Coronary artery (tissue), 2 donors: Measurements from ENCODE around the gene KAZN.

ENCODE experiments used
- DNase-seq: peaks from one replicate; pipeline ENCODE4 v3.0.0-alpha.2; 2017; ENCODE audit warnings: low spot score
- H3K27ac ChIP-seq, 2 donors: fragments of 200-600 bp; sonication (generic); one replicate each; pipeline ENCODE4 v1.5.1; 2016 to 2019
- H3K4me3 ChIP-seq: fragments of 200-600 bp; sonication (generic); 2 replicates; pipeline ENCODE4 v1.5.1; 2016; ENCODE audit warnings: mild to moderate bottlenecking, moderate library complexity
- TF ChIP-seq, protein P1 (sequence below): fragments of 200-600 bp; sonication (generic); IDR thresholded peaks from one replicate; pipeline ENCODE4 v1.5.1; 2019; ENCODE audit warnings: antibody characterized with exemption

Gene KAZN

DNA sequence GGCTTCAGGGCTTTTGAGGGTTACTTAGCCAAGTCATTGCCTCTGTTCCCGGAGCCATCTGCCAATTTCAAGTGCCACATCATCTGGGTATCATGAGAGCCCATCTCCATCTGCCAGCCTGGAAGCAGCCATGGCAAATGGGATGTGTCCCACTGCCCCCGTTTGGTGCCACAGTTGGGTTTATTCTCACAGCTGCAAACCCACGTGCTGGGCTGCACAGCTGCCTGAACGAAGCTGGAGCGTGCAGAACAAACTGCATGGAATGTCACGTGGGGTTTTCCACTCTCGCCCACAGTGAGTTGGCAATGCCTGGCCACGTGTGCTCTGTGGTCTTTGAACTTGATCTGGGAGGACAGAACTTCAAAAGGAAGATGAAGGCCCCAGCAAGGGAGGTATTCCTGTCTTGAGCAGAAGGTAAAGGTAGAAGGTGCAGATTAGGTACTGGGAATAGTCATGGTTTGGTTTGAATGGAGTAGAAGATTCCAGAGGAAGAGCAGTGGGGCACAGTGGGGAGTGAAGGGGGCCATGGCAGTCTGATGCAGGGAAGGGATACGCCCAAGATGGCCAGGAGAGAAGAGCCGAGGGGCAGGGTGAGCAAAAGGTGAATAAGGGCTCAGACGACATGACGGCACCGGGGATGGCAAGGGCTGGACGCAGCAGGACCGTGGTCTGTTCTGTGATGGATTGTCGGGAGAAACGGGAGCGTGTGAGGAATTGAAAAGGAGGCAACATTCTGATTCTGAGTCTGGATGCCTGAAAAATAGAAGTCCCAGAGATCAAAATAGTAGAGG, 222.0 kb downstream of the KAZN start:
- TF ChIP-seq, protein P1, sequence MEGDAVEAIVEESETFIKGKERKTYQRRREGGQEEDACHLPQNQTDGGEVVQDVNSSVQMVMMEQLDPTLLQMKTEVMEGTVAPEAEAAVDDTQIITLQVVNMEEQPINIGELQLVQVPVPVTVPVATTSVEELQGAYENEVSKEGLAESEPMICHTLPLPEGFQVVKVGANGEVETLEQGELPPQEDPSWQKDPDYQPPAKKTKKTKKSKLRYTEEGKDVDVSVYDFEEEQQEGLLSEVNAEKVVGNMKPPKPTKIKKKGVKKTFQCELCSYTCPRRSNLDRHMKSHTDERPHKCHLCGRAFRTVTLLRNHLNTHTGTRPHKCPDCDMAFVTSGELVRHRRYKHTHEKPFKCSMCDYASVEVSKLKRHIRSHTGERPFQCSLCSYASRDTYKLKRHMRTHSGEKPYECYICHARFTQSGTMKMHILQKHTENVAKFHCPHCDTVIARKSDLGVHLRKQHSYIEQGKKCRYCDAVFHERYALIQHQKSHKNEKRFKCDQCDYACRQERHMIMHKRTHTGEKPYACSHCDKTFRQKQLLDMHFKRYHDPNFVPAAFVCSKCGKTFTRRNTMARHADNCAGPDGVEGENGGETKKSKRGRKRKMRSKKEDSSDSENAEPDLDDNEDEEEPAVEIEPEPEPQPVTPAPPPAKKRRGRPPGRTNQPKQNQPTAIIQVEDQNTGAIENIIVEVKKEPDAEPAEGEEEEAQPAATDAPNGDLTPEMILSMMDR: no peak
- no peak for DNase-seq
- Histone ChIP-seq H3K4me3 (no peak overlapping the region), H3K27ac (no peak overlapping the region)

DNA sequence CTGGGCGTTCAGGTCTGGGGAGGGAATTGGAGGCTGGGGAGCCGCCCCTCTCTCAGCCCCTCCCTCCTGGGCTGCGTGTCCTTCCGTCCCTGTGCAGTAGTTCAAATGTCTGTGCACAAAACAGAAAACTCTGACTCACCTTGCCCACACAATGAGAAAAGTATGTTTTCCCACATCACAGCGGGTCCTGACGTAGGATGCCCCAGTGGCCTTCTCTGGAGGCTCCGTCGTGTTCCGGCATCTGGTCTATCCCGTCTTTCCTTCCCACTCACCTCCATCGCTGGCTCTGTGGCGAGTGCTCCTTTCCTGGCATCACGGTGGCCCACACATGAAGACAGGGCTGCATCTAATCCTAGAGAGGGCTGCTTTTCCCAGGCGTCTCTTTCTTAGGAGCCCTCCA, 224.0 kb downstream of the KAZN start:
- TF ChIP-seq, protein P1: no peak
- Histone ChIP-seq H3K4me3 (no peak overlapping the region), H3K27ac (no peak overlapping the region)
- DNase-seq: no peak

DNA sequence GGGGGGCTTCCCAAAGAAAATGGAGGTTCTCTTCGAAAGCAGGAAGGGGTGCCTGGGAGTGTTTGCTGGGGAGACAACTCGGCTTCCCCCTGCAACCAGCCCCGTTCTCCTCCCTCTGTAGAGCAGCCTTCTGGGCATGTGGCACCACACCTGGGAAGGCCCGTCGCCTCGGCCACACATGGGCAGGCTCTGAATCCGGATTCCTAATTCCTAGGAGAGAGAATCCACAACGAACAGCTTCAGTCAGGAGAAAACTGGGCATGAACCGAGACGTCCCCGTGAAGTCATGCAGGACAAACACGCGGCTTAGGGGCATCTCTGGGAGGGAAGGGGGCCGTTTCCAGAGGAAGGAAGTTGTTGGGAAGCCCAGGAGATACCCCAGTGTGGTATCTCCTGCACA, 224.5 kb downstream of the KAZN start:
- TF ChIP-seq, protein P1: no peak
- H3K4me3 ChIP-seq: no peak overlapping the region
- H3K27ac ChIP-seq: no peak overlapping the region
- no peak for DNase-seq

DNA sequence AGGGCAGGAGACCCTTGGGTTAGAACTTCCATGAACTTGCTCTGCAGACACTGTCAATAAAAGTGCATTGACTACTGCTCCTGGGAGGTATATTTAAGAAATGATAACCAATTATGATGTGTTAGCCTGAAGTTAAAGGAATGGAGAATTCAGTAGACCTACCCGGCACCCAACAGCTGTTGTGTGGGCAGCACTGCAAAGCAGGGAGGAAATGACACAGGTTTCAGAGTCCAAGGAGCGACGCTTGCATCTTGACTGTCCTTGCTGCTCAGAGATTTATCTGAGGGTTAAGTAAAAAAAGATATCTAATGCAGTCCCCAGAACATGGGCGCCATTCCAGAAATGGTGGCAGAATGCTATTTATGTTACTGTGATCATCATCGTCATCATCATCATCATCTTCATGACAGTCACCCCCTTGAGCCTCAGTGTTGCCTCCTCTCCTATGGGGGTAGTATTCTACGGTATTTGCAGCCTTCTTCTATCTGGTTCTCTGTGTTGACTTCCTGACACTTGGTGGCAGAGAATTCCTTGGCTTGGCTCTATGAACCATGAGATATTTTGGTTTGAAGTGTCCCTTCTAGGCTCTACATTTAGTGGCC, 225.9 kb downstream of the KAZN start:
- TF ChIP-seq, protein P1: no peak
- Histone ChIP-seq H3K27ac (no peak overlapping the region), H3K4me3 (no peak overlapping the region)
- no peak for DNase-seq

DNA sequence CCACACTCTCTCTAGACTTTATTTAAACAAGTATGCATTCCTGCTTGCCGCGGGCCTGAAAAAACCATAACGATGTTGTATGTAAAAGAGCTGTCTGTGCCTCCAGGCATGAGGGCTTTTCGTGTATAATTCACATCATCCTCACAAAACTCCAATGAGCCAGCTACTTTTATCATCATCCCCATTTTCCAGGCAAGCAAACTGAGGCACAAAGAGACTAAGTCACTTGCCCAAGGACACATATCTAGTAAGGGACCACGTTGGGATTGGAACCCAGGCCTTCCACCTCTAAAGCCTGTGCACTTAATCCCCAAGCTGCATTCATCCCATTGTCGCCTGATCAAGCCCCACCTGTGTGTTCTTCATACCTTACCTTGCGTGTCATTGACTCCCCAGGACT, 226.9 kb downstream of the KAZN start:
- TF ChIP-seq, protein P1: no peak
- Histone ChIP-seq H3K4me3 (no peak overlapping the region), H3K27ac (no peak overlapping the region)
- no peak for DNase-seq

DNA sequence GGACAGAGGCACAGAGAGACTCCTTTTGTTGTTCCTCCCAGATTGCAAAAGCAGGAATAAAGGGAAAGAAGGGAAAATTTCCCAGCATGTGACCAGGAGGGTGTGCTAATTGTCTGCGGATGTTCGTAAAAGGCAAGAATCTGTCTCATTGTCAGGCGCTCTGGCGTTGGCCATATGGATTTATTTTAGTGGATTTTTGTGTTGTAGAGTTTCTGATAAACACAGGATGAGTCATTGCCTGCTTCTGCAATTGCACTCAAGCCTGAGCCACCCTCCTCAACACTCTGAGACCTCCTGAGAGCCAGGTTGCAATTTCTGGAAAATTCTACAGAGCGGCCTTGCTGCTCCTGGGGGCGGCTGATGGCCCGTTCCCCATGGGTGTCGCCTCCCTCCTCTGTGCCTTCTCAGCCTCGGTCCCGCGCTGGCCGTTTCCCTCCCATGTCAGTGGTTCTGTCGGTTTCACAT, 227.7 kb downstream of the KAZN start:
- TF ChIP-seq, protein P1: no peak
- Histone ChIP-seq H3K27ac (no peak overlapping the region), H3K4me3 (no peak overlapping the region)
- no peak for DNase-seq

DNA sequence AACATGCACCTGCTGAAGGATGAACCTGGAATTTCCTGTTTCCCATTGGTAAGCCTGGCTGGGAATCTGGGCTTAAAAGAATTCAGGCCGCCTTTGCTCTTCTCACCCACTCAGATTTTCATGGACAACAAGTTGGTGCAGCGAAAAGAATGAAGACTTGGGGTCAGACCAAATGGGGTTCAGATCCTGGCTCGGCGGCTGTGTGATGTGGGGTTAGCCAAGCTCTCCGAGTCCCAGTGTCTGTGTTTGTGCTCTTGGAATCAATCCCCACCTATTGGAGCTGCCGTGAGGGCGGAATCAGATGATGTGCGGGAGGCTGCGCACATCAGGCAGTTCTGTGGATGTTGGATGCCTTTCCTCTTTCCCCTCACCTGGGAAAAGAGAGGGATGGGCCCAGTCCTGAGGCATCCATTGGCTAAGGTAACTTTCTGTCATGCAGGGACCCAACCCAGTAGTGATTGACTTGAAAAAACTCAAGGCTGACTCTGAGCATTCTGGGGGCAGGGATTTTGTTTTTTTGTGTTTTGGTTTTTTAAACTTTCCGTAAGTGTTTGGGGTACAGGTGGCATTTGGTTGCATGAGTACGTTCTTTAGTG, 228.3 kb downstream of the KAZN start:
- TF ChIP-seq, protein P1: no peak
- no peak overlapping the region for H3K27ac ChIP-seq
- no peak overlapping the region for H3K4me3 ChIP-seq
- no peak for DNase-seq
